DND-41 (cell line): ENCODE data around the gene CCDC91.

Experiments
- EZH2 ChIP-seq: IDR thresholded peaks from 3 replicates; pipeline ENCODE4 v1.6.1; 2012; ENCODE audit warnings: borderline replicate concordance, low read depth, mild to moderate bottlenecking, moderate library complexity, low read length, inconsistent platforms; ENCODE audit not compliant: severe bottlenecking
- TF ChIP-seq, protein P1 (sequence below): IDR thresholded peaks from 2 replicates; pipeline ENCODE4 v1.5.1; 2012; ENCODE audit warnings: borderline replicate concordance, low read length, moderate library complexity, mild to moderate bottlenecking; ENCODE audit not compliant: poor library complexity, severe bottlenecking; ENCODE audit errors: extremely low read depth

DNA sequence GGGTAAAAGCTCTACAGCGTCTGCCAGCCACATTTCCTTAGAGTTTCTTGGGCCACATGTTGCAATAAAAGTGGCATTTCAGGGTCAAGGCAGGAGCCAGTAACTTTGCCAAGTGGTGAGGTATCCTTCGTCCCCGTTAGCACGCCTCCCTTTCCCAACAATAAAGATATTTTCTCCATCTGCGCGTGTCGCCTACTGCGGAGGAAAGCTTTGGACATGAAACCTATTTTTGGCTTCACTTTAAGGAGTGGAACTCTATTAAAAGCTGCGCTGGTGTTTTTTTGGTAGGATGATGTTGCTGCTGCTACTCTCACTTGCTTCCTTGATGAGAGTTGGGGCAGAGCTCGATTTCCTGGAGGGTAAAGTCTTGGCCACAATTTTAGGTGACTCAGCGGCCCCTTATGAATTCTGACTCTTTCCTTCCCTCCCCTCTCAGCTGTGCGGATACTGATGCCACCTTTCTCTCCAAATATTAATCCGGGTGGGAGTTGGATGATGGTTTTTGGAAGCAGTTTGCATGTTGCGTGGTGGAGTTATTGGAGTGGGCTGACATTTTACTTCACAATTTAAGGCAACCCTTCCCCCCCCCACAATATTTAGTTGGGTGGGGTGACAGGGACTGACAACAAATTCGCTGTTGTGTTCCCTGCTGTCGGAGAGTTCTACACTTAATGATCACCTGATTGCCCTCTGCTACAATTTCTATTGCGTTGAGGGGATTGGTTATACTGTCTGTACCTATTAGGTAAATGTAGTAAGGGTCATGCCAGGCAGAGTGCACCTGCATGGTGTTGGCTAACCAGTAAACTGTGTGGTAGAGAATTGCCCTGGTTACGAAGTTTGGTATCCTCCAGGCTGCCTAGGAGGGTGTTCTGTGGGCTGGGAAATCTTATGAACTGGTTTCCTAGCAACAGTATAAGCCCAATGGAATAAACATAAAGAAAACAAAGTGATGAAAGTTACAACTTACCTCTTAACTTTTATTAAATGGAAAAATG is 1.1 kb downstream of the CCDC91 start:
- TF ChIP-seq, protein P1, sequence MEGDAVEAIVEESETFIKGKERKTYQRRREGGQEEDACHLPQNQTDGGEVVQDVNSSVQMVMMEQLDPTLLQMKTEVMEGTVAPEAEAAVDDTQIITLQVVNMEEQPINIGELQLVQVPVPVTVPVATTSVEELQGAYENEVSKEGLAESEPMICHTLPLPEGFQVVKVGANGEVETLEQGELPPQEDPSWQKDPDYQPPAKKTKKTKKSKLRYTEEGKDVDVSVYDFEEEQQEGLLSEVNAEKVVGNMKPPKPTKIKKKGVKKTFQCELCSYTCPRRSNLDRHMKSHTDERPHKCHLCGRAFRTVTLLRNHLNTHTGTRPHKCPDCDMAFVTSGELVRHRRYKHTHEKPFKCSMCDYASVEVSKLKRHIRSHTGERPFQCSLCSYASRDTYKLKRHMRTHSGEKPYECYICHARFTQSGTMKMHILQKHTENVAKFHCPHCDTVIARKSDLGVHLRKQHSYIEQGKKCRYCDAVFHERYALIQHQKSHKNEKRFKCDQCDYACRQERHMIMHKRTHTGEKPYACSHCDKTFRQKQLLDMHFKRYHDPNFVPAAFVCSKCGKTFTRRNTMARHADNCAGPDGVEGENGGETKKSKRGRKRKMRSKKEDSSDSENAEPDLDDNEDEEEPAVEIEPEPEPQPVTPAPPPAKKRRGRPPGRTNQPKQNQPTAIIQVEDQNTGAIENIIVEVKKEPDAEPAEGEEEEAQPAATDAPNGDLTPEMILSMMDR = no peak
- no peak for TF ChIP-seq EZH2
